GM12801 (cell line): ENCODE measurements around the gene MIPOL1.

Experiments
- TF ChIP-seq, protein P1 (sequence below): IDR thresholded peaks from one replicate; pipeline ENCODE4 v1.5.1; 2011; ENCODE audit warnings: control low read depth; ENCODE audit not compliant: insufficient read length; ENCODE audit errors: extremely low read depth

MIPOL1 gene

GRCh38 chr14:37597538-37597913, 399.8 kb downstream of the MIPOL1 start:
- TF ChIP-seq, protein P1, sequence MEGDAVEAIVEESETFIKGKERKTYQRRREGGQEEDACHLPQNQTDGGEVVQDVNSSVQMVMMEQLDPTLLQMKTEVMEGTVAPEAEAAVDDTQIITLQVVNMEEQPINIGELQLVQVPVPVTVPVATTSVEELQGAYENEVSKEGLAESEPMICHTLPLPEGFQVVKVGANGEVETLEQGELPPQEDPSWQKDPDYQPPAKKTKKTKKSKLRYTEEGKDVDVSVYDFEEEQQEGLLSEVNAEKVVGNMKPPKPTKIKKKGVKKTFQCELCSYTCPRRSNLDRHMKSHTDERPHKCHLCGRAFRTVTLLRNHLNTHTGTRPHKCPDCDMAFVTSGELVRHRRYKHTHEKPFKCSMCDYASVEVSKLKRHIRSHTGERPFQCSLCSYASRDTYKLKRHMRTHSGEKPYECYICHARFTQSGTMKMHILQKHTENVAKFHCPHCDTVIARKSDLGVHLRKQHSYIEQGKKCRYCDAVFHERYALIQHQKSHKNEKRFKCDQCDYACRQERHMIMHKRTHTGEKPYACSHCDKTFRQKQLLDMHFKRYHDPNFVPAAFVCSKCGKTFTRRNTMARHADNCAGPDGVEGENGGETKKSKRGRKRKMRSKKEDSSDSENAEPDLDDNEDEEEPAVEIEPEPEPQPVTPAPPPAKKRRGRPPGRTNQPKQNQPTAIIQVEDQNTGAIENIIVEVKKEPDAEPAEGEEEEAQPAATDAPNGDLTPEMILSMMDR = no peak

DNA sequence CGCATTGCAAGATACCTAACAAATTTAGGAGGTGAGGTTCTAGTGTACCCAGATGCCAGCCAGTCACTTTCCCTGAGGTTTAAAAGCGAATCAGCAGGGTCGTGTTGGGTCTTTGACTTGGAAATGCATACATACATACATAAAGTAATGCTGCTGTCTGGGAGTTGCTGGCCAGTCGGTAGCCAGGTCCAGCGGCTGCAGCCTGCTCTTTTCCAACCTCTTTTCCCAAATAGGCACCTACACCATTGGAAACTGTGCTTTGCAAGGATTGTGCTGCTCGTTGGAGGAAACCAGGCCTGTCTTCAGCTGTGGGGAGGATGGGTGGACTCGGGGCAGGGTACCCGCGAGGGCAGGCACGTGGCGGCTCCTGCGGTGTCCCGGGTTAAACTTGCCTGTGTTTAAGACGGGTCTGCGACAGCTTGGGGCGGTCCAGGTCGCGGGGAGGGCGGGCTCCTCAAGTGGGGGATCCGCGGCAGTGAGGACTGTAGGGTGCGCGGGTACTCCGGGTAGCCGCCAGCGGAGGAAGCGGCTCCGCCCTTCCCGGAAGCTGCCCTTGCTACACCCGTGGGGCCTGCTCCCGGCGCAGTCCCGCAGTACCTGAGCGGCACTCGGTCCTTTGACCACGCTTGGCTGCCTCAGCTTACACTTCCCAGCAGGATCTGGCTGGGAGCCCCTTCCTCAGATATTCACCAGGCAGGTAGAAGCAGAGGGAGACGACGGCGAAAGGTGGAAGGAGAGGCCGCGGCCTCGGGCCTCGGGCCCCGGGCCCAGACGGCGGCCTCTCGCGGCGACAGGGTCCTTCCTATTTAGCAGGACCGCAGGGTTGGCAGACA, 400.4 kb downstream of the MIPOL1 start:
- TF ChIP-seq, protein P1 = no peak

- TF ChIP-seq, protein P1 = no peak
These were observed 401.2 kb downstream of the MIPOL1 start for GRCh38 chr14:37598747-37599506.

DNA sequence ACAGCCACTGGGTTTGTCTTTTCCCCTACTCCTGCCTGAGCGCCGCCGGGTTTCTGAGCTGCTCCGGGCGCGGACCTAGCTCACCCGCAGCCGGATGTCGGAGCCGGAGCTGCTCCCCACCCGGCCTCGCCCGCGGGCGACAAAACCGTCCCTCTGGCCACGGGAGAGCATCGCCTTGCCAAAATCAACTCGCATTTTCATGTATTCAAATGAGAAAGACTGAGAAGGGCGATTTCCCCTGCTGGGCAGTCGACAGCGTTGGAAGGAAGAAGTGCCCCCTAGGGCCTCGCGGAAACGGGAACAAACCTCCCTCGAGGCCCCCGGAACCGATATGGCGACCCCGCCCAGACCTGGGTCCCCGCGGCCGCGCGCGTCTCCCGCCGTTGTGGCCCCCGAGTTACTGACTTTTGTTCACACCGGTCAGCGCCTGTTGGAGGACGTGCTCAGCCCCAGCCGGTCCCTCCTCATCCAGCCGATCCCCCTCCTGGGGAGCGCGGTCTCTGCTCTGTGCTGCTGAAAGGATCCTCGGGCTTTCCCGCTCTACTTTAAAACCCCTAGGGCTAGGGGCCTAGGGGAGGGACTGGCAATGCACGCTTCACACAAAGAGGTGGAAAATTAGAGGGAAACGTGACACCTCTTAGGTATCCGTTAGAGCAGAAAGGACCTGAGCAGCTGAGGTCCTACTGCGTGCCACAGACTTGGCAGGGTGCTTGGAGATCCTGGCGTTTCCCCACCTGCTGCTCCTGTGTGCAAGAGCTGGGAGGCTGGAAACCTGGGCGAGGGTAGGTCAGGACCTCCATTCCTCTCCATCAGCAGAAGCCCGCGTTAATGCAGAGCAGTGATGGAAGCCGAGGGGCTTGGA, 402.0 kb downstream of the MIPOL1 start:
- TF ChIP-seq, protein P1 = no peak

- TF ChIP-seq, protein P1 = no peak
These were observed 403.4 kb downstream of the MIPOL1 start for GRCh38 chr14:37600880-37601741.

GRCh38 chr14:37601865-37602264, 404.1 kb downstream of the MIPOL1 start:
- TF ChIP-seq, protein P1 = no peak
